ENCODE data around the gene INCA1.

DNA sequence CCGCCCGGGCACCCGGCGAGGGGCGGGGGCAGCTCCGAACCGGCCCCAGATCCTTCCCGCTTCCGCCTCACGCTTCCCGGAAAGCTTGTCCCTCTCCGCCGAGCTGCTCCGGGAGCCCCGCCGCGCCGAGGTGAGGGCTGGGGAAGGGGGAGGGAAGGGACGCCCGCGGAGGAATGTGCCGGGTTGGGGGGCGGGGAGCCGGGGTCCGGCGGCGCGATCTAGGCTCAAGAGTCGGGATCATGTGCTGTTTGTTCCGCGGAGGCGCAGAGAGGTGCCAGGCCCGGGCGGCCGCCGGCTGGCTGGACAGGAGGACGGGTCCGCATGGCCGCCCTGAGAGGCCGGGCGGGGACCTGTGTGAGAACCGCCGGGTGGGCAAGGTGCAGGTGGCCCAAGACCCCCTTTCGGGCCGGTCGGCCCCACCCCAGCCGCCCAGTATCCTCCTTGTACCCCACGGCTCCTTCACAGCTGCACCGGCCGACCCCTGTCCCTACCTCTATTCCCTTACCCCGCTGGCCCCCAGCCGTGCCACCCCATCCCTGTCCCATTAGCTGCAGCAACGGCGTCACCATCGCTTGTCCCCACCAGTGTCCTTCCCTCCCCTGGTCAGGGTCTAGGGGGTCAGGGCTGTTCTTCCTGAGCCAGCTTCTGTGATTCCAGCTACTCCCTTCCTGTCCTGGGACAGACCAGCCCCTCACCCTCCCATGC is 857 bp upstream of the INCA1 start:
- TF ChIP-seq, protein P1, sequence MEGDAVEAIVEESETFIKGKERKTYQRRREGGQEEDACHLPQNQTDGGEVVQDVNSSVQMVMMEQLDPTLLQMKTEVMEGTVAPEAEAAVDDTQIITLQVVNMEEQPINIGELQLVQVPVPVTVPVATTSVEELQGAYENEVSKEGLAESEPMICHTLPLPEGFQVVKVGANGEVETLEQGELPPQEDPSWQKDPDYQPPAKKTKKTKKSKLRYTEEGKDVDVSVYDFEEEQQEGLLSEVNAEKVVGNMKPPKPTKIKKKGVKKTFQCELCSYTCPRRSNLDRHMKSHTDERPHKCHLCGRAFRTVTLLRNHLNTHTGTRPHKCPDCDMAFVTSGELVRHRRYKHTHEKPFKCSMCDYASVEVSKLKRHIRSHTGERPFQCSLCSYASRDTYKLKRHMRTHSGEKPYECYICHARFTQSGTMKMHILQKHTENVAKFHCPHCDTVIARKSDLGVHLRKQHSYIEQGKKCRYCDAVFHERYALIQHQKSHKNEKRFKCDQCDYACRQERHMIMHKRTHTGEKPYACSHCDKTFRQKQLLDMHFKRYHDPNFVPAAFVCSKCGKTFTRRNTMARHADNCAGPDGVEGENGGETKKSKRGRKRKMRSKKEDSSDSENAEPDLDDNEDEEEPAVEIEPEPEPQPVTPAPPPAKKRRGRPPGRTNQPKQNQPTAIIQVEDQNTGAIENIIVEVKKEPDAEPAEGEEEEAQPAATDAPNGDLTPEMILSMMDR (IDR thresholded peaks at IDR 0.05; ENCODE audit: low read length) = no peak
- no peak for TF ChIP-seq EZH2 (IDR thresholded peaks at IDR 0.05; ENCODE audit: borderline replicate concordance, low read length)
